Transverse colon (tissue), 4 donors: ENCODE results near the gene MND1. TPM values are rescaled to one million over a fixed set of nuclear protein-coding genes. Genes with fewer than 3 reads are reported as not detected.

ENCODE experiments used
- DNase-seq: peaks from one replicate; pipeline ENCODE4 v3.0.0-alpha.2; 2019
- H3K27ac ChIP-seq, 4 donors: fragments of 200-600 bp; sonication (generic); 2 replicates each; pipeline ENCODE4 v1.5.1; 2016 to 2018; ENCODE audit warnings: inconsistent platforms in 4 of 4
- H3K27me3 ChIP-seq: fragments of 200-600 bp; sonication (generic); 2 replicates; pipeline ENCODE4 v1.5.1; 2017; ENCODE audit warnings: inconsistent platforms
- H3K36me3 ChIP-seq, 4 donors: fragments of 200-600 bp; sonication (generic); 2 replicates each; pipeline ENCODE4 v1.5.1; 2017 to 2019; ENCODE audit warnings: inconsistent platforms in 4 of 4
- H3K4me1 ChIP-seq, 4 donors: fragments of 200-600 bp; sonication (generic); 2 replicates each; pipeline ENCODE4 v1.5.1; 2017 to 2020; ENCODE audit warnings: inconsistent platforms in 4 of 4
- H3K4me3 ChIP-seq, 4 donors: fragments of 200-600 bp; sonication (generic); 1 replicate in 1 of 4; 2 replicates in 3 of 4; pipeline versions ENCODE4 v1.5.1 to v1.6.1; 2017 to 2019; ENCODE audit warnings: inconsistent platforms in 4 of 4
- H3K9me3 ChIP-seq, 2 donors: fragments of 200-600 bp; sonication (generic); 2 replicates each; pipeline ENCODE4 v1.5.1; 2017 to 2019; ENCODE audit warnings: inconsistent platforms in 2 of 2
- CTCF ChIP-seq, 5 experiments: fragments of 200-600 bp in 3 of 5; fragments of 450-650 bp in 2 of 5; sonication (generic) in 3 of 5; IDR thresholded peaks; 1 replicate in 2 of 5; 2 replicates in 3 of 5; pipeline ENCODE4 v1.5.1; 2016 to 2017; ENCODE audit warnings: antibody characterized with exemption in 5 of 5, inconsistent platforms in 3 of 5, mild to moderate bottlenecking in 2 of 5, moderate library complexity in 1 of 5
- EP300 ChIP-seq: sonication (generic); formaldehyde crosslinking; IDR thresholded peaks from one replicate; pipeline ENCODE4 v1.6.1; 2017; ENCODE audit warnings: antibody characterized with exemption, low read depth
- POLR2A ChIP-seq: fragments of 450-650 bp; IDR thresholded peaks from one replicate; pipeline ENCODE4 v1.6.1; 2016; ENCODE audit warnings: antibody characterized with exemption, mild to moderate bottlenecking, moderate library complexity
- POLR2AphosphoS5 ChIP-seq, 3 donors: sonication (generic); formaldehyde crosslinking; IDR thresholded peaks; one replicate each; pipeline ENCODE4 v1.6.1; 2016; ENCODE audit warnings: antibody characterized with exemption in 3 of 3
- WGBS, 2 donors: methylation state at CpG; one replicate each; pipeline ENCODE4 v1.1.5; 2018; ENCODE audit warnings: low coverage in 1 of 2; 5-methylcytosine and 5-hydroxymethylcytosine counted together
- in situ Hi-C, 4 donors: fragments of 200-750 bp; cut with MboI; loops; one replicate each; pipeline versions ENCODE4 v1.15.0 to v1.15.1; 2017; ENCODE audit warnings: low sequenced_read_pairs in 3 of 4, low pct_ligation_motif_present in 1 of 4, low pct_unique_long_range_greater_than_20kb in 1 of 4
- intact Hi-C: fragments of 100-400 bp; cut with DNase I; formaldehyde crosslinking; loops from one replicate; pipeline ENCODE4 v1.15.1; 2023; ENCODE audit warnings: low total_unique reads
- total RNA-seq, 4 donors: library from RNA; depleted of rRNA; stranded (reverse); fragments of >200 nt; gene quantifications; one replicate each; pipeline ENCODE4 v1.1.0, GENCODE V29; 2016

Gene MND1
- total RNA-seq, 4 donors from 2014 or later, result 0.80 to 3.2 (median 1.4) TPM; not detected in 1

- no peak for DNase-seq
- no peaks in the 10 kb centered on the region for H3K27me3 ChIP-seq
- peaks cover 0 to 4% (median 1%) of the 10 kb centered on the region in 4 donors for H3K4me1 ChIP-seq
- no peaks in the 10 kb centered on the region for H3K36me3 ChIP-seq
- H3K9me3 ChIP-seq, result no peaks in the 10 kb centered on the region
- TF ChIP-seq CTCF (IDR thresholded peaks at IDR 0.05) (no peak), EP300 (no peak), POLR2AphosphoS5 (IDR thresholded peaks at IDR 0.05) (no peak), POLR2A (no peak)
- in situ Hi-C loops, result loop anchor here in 2 of 4 donors (5.0 to 10.0 kb wide), 2 partner anchors 138 to 141 kb away; no protein-coding TSS in a partner anchor
- H3K4me3 ChIP-seq, result no peak overlapping the region
- intact Hi-C loops, result no loop called here
- H3K27ac ChIP-seq, result no peak overlapping the region
- 40 to 46% methylated on average over 2 of the region's 2 CpGs for WGBS, 2 donors
These were observed 89.7 kb downstream of the MND1 start for GRCh38 chr4:153434190-153434589.

GRCh38 chr4:153438916-153439756 is 94.6 kb downstream of the MND1 start:
- H3K27ac ChIP-seq, result peak overlapping the region; percentile 46 to 62 (median 54)
- WGBS, 2 donors, result 54 to 56% methylated on average over 11 to 13 of the region's 13 CpGs
- no peaks in the 10 kb centered on the region for H3K27me3 ChIP-seq
- TF ChIP-seq POLR2AphosphoS5 (IDR thresholded peaks at IDR 0.05), result no peak
- no peak for TF ChIP-seq EP300
- no peak for TF ChIP-seq POLR2A
- no peak for TF ChIP-seq CTCF (IDR thresholded peaks at IDR 0.05)
- no peaks in the 10 kb centered on the region for H3K9me3 ChIP-seq
- peak overlapping the region in 1 of 4 donors; percentile 14 for H3K4me3 ChIP-seq
- intact Hi-C loops (no loop called here), in situ Hi-C loops (loop anchor here in 1 of 4 donors (10.0 kb wide), 1 partner anchor 136 kb away; no protein-coding TSS in a partner anchor)
- H3K36me3 ChIP-seq, result no peaks in the 10 kb centered on the region
- no peak for DNase-seq
- peaks cover 0 to 3% (median 0%) of the 10 kb centered on the region in 4 donors for H3K4me1 ChIP-seq

- Histone ChIP-seq H3K27ac (peak overlapping the region in 1 of 4 donors; percentile 54), H3K4me1 (peaks cover 0 to 3% (median 0%) of the 10 kb centered on the region in 4 donors), H3K36me3 (no peaks in the 10 kb centered on the region), H3K4me3 (no peak overlapping the region), H3K27me3 (no peaks in the 10 kb centered on the region), H3K9me3 (no peaks in the 10 kb centered on the region)
- in situ Hi-C loops, result loop anchor here in 1 of 4 donors (10.0 kb wide), 1 partner anchor 135 kb away; no protein-coding TSS in a partner anchor
- no peak for DNase-seq
- TF ChIP-seq EP300 (no peak), POLR2AphosphoS5 (IDR thresholded peaks at IDR 0.05) (no peak), POLR2A (no peak), CTCF (IDR thresholded peaks at IDR 0.05) (no peak)
- intact Hi-C loops, result no loop called here
- WGBS, 2 donors, result 70 to 80% methylated on average over 2 to 9 of the region's 9 CpGs
These were observed 95.3 kb downstream of the MND1 start for GRCh38 chr4:153439831-153440230.

- Histone ChIP-seq H3K27me3 (no peaks in the 10 kb centered on the region), H3K27ac (no peak overlapping the region), H3K36me3 (no peaks in the 10 kb centered on the region), H3K9me3 (no peaks in the 10 kb centered on the region), H3K4me1 (peaks cover 0 to 3% (median 0%) of the 10 kb centered on the region in 4 donors), H3K4me3 (no peak overlapping the region)
- TF ChIP-seq POLR2A (no peak), POLR2AphosphoS5 (IDR thresholded peaks at IDR 0.05) (no peak), CTCF (IDR thresholded peaks at IDR 0.05) (no peak), EP300 (no peak)
- 74 to 82% methylated on average over 6 of the region's 6 CpGs for WGBS, 2 donors
- in situ Hi-C loops (no loop called here), intact Hi-C loops (no loop called here)
- DNase-seq, result no peak
These were observed 96.0 kb downstream of the MND1 start for GRCh38 chr4:153440475-153440874.
